NB4 (cell line): ENCODE measurements around the gene ZNF197.

ENCODE experiments used
- DNase-seq: peaks from one replicate; pipeline ENCODE4 v3.0.0; 2010; ENCODE audit warnings: low read depth
- H3K4me3 ChIP-seq: one replicate; pipeline ENCODE4 v1.5.1; 2011; ENCODE audit warnings: mild to moderate bottlenecking, low read depth, low read length, moderate library complexity
- CTCF ChIP-seq: IDR thresholded peaks from one replicate; pipeline ENCODE4 v1.5.1; 2012; ENCODE audit warnings: low read depth, low read length
- MAX ChIP-seq: IDR thresholded peaks from 2 replicates; pipeline ENCODE4 v1.6.1; 2011; ENCODE audit warnings: low read depth, low read length
- MYC ChIP-seq: IDR thresholded peaks from 2 replicates; pipeline ENCODE4 v1.6.1; 2011; ENCODE audit warnings: low read depth, low read length
- POLR2A ChIP-seq: IDR thresholded peaks from 2 replicates; pipeline ENCODE4 v1.6.1; 2011; ENCODE audit warnings: mild to moderate bottlenecking; ENCODE audit not compliant: insufficient read length; ENCODE audit errors: extremely low read depth

ZNF197 gene

GRCh38 chr3:44643024-44643423 is 18.2 kb downstream of the ZNF197 start:
- no peak for TF ChIP-seq CTCF
- no peak for TF ChIP-seq POLR2A
- TF ChIP-seq MAX, result no peak
- no peak for TF ChIP-seq MYC
- no peak for DNase-seq
- H3K4me3 ChIP-seq, result no peak overlapping the region

- TF ChIP-seq POLR2A (no peak), MAX (no peak), MYC (no peak), CTCF (no peak)
- no peak for DNase-seq
- peak overlapping the region; percentile 89 for H3K4me3 ChIP-seq
These were observed 22.9 kb downstream of the ZNF197 start for GRCh38 chr3:44647771-44648170.

DNA sequence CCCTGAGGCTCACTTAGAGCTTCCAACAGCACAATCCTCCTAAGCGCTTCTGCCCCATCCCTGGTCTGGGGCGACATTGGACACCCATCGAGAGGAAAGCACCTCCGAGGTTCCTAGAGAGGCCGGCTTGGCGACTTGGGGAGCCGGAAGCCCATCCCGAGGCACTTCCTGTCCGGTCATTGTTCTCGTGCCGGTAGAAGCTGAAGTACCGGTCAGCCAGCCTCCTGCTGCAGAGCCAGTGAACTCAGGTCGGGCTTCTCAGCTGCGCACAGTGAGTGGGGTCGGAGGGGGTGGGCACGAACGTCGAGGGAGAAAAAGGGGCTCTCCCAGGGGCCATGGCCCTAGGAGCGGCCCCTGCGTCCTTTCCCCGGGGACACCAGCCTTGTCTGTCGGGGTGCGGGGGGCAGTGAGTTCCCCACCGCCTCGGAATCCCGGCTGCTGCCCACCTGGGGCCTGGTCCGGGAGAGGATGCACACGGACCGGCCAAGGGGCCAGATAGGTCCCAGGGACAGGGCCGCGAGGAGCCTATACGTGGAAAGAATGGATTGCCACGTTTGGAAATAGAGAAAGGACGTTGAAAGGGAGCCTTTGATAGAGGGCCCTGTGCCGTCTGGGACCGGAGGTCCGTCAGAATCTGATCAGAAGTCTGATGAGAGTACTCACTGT is 23.9 kb downstream of the ZNF197 start, which contains the start of gene ZNF35:
ZNF35 (plus strand) TSS at position 169 of the 666 bp plus-strand sequence. CDS start 2,336 bp downstream, outside the sequence.
- TF ChIP-seq MAX, result no peak
- TF ChIP-seq MYC, result peak; percentile 67
- TF ChIP-seq CTCF, result no peak
- TF ChIP-seq POLR2A, result no peak
- H3K4me3 ChIP-seq, result peak within 1 kb of the TSS; percentile 89

DNA sequence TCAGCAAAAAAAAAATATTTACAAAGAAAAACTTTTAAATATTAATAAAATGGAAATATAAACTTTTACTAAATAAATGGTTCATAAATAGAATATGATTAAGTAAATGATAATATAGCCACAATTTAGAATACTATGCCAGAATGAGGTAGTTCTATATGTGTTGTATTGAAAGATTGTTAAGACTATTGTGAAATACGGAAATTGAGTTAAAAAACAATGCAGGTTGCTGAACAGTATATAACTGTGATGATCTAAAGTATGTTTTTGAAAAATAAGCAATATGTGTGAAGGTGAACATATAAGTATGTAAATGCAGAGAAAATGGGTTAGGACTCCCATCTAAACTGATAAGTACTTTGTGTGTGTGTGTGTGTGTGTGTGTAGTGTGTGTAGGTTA is 24.9 kb downstream of the ZNF197 start:
- H3K4me3 ChIP-seq, result peak overlapping the region; percentile 89

More for the DNA sequence above, 23.9 kb downstream of the ZNF197 start, which contains the start of gene ZNF35:
- DNase-seq, result peak; percentile 92

GRCh38 chr3:44654039-44654438 is 29.2 kb downstream of the ZNF197 start:
- no peak for DNase-seq
- TF ChIP-seq CTCF, result no peak
- TF ChIP-seq MYC, result no peak
- H3K4me3 ChIP-seq, result no peak overlapping the region

More for the DNA sequence above, 24.9 kb downstream of the ZNF197 start:
- TF ChIP-seq MYC (no peak), CTCF (no peak), MAX (no peak), POLR2A (no peak)
- DNase-seq, result no peak
